Karpas-422 (cell line): ENCODE data around the gene ARL5A. TPM values are rescaled to one million over a fixed set of nuclear protein-coding genes. Genes with fewer than 3 reads are reported as not detected.

Experiments used
- DNase-seq: peaks from one replicate; pipeline ENCODE4 v3.0.0-alpha.2; 2015
- H2AFZ ChIP-seq: fragments of 200-600 bp; sonication (generic); 2 replicates; pipeline ENCODE4 v1.6.1; 2014; ENCODE audit warnings: antibody characterized with exemption, low read length, mixed read lengths
- H3K27ac ChIP-seq: fragments of 200-600 bp; sonication (generic); 2 replicates; pipeline ENCODE4 v1.5.1; 2014; ENCODE audit warnings: mild to moderate bottlenecking, low read length, moderate library complexity
- H3K27me3 ChIP-seq: fragments of 200-600 bp; sonication (generic); 2 replicates; pipeline ENCODE4 v1.6.1; 2014; ENCODE audit warnings: low read length, mixed read lengths
- H3K36me3 ChIP-seq: fragments of 200-600 bp; sonication (generic); 2 replicates; pipeline ENCODE4 v1.6.1; 2014; ENCODE audit warnings: low read length, mixed read lengths; ENCODE audit not compliant: insufficient read depth
- H3K4me1 ChIP-seq: fragments of 200-600 bp; sonication (generic); 2 replicates; pipeline ENCODE4 v1.6.1; 2014; ENCODE audit warnings: mild to moderate bottlenecking, low read length, mixed read lengths
- H3K4me2 ChIP-seq: fragments of 200-600 bp; sonication (generic); 2 replicates; pipeline ENCODE4 v1.6.1; 2014; ENCODE audit warnings: low read length, low read depth, mild to moderate bottlenecking; ENCODE audit not compliant: poor library complexity, severe bottlenecking
- H3K4me3 ChIP-seq: fragments of 200-600 bp; sonication (generic); 2 replicates; pipeline ENCODE4 v1.5.1; 2014; ENCODE audit warnings: mild to moderate bottlenecking, antibody characterized with exemption, low read length, mixed read lengths
- H3K79me2 ChIP-seq: fragments of 200-600 bp; sonication (generic); 2 replicates; pipeline ENCODE4 v1.6.1; 2014; ENCODE audit warnings: mild to moderate bottlenecking, low read length, mixed read lengths
- H3K9ac ChIP-seq: fragments of 200-600 bp; sonication (generic); 2 replicates; pipeline ENCODE4 v1.6.0; 2014; ENCODE audit warnings: low read length
- H3K9me2 ChIP-seq: fragments of 200-600 bp; sonication (generic), shearing (Covaris generic); replicated peaks from 2 replicates; pipeline ENCODE4 v1.6.0; 2014; ENCODE audit warnings: mild to moderate bottlenecking, low read length, moderate library complexity; ENCODE audit not compliant: insufficient read depth
- H3K9me3 ChIP-seq: fragments of 300-700, 200-600 bp; sonication (generic); 2 replicates; pipeline ENCODE4 v1.6.1; 2014; ENCODE audit warnings: low read length, mixed read lengths
- H4K20me1 ChIP-seq: fragments of 200-600 bp; sonication (generic); 2 replicates; pipeline ENCODE4 v1.6.1; 2014; ENCODE audit warnings: mild to moderate bottlenecking, antibody characterized with exemption, low read length, low read depth; ENCODE audit not compliant: insufficient read depth
- total RNA-seq: library from RNA; depleted of rRNA; stranded (reverse); fragments of >200 nt; shearing (Covaris generic); gene quantifications from 2 replicates; pipeline ENCODE4 v1.2.3, GENCODE V29; 2014; ENCODE audit warnings: low replicate concordance; rRNA removed

The ARL5A gene
- total RNA-seq, 1 experiment from 2014 or later = 73.4 TPM

GRCh38 chr2:151756820-151757219, 71.4 kb downstream of the ARL5A start:
- Histone ChIP-seq H3K9me3 (no peaks in the 10 kb centered on the region), H4K20me1 (no peaks in the 10 kb centered on the region), H3K9ac (no peak overlapping the region), H3K4me2 (no peak overlapping the region), H3K36me3 (no peaks in the 10 kb centered on the region), H3K79me2 (no peaks in the 10 kb centered on the region), H3K4me3 (no peak overlapping the region), H3K27me3 (no peaks in the 10 kb centered on the region), H3K9me2 (no peaks in the 10 kb centered on the region), H3K4me1 (peaks cover 12% of the 10 kb centered on the region), H2AFZ (no peak overlapping the region), H3K27ac (no peak overlapping the region)
- no peak for DNase-seq

- Histone ChIP-seq H3K9me3 (no peaks in the 10 kb centered on the region), H3K4me3 (no peak overlapping the region), H4K20me1 (no peaks in the 10 kb centered on the region), H3K9ac (no peak overlapping the region), H3K27ac (no peak overlapping the region), H3K9me2 (no peaks in the 10 kb centered on the region), H3K79me2 (no peaks in the 10 kb centered on the region), H3K4me1 (peaks cover 12% of the 10 kb centered on the region), H3K27me3 (no peaks in the 10 kb centered on the region), H3K36me3 (no peaks in the 10 kb centered on the region), H3K4me2 (no peak overlapping the region), H2AFZ (no peak overlapping the region)
- no peak for DNase-seq
Measured at GRCh38 chr2:151754253-151754897, 73.8 kb downstream of the ARL5A start.

- DNase-seq = no peak
- H3K9ac ChIP-seq = no peak overlapping the region
- H3K4me2 ChIP-seq = no peak overlapping the region
- no peaks in the 10 kb centered on the region for H3K79me2 ChIP-seq
- H3K9me2 ChIP-seq = no peaks in the 10 kb centered on the region
- H2AFZ ChIP-seq = no peak overlapping the region
- H3K27ac ChIP-seq = no peak overlapping the region
- H3K36me3 ChIP-seq = no peaks in the 10 kb centered on the region
- H3K9me3 ChIP-seq = no peaks in the 10 kb centered on the region
- no peaks in the 10 kb centered on the region for H4K20me1 ChIP-seq
- no peaks in the 10 kb centered on the region for H3K27me3 ChIP-seq
- H3K4me1 ChIP-seq = peaks cover 12% of the 10 kb centered on the region
- H3K4me3 ChIP-seq = no peak overlapping the region
Measured at GRCh38 chr2:151753540-151753939, 74.7 kb downstream of the ARL5A start.

Other genes with a start within 250 kb of the ARL5A start
- gene NEB, start 93.9 kb downstream of the ARL5A start, total RNA-seq = 0.83 and 1.4 TPM in 2 replicates